GM18505 (cell line): Measurements from ENCODE around the gene TSPAN5.
A peak's percentile ranks its signal among the peaks of the same experiment; 100 is the strongest.

Experiments used
- ATAC-seq: cut with Tn5 transposase; IDR thresholded peaks from one replicate; pipeline ENCODE4 v1.9.1; 2021; ENCODE audit not compliant: unreplicated experiment
- POLR2A ChIP-seq: IDR thresholded peaks from 4 replicates; pipeline ENCODE4 v1.6.1; 2011; ENCODE audit warnings: borderline replicate concordance; ENCODE audit not compliant: insufficient read depth, insufficient read length; ENCODE audit errors: extremely low read depth

TSPAN5 gene

GRCh38 chr4:98522636-98523395 is 135.6 kb downstream of the TSPAN5 start:
- no peak for ATAC-seq
- no peak for TF ChIP-seq POLR2A

GRCh38 chr4:98522062-98522461 is 136.3 kb downstream of the TSPAN5 start:
- no peak for ATAC-seq
- no peak for TF ChIP-seq POLR2A

- no peak for TF ChIP-seq POLR2A
- no peak for ATAC-seq
Observed at GRCh38 chr4:98521486-98521885, 136.9 kb downstream of the TSPAN5 start.

- no peak for TF ChIP-seq POLR2A
- no peak for ATAC-seq
Observed at GRCh38 chr4:98519268-98519977, 139.0 kb downstream of the TSPAN5 start.

- ATAC-seq = peak; percentile 98
- no peak for TF ChIP-seq POLR2A
Observed at GRCh38 chr4:98518559-98519267, 139.7 kb downstream of the TSPAN5 start.

GRCh38 chr4:98517218-98518021 is 141.0 kb downstream of the TSPAN5 start:
- ATAC-seq = no peak
- no peak for TF ChIP-seq POLR2A

- no peak for ATAC-seq
- TF ChIP-seq POLR2A = no peak
Observed at GRCh38 chr4:98516441-98517217, 141.8 kb downstream of the TSPAN5 start.

GRCh38 chr4:98516042-98516440 is 142.4 kb downstream of the TSPAN5 start:
- no peak for TF ChIP-seq POLR2A

GRCh38 chr4:98515470-98515809 is 143.0 kb downstream of the TSPAN5 start:
- ATAC-seq = no peak

More at GRCh38 chr4:98516042-98516440, 142.4 kb downstream of the TSPAN5 start:
- no peak for ATAC-seq

GRCh38 chr4:98514741-98515469 is 143.5 kb downstream of the TSPAN5 start:
- TF ChIP-seq POLR2A = no peak
- no peak for ATAC-seq

More at GRCh38 chr4:98515470-98515809, 143.0 kb downstream of the TSPAN5 start:
- TF ChIP-seq POLR2A = no peak

- no peak for ATAC-seq
Observed at GRCh38 chr4:98512918-98513317, 145.5 kb downstream of the TSPAN5 start.

More at GRCh38 chr4:98512918-98513317, 145.5 kb downstream of the TSPAN5 start:
- TF ChIP-seq POLR2A = no peak
